HepG2 (cell line): ENCODE results near the gene CLIC3. TPM values are rescaled to one million over a fixed set of nuclear protein-coding genes. Genes with fewer than 3 reads are reported as not detected.
A peak's percentile ranks its signal among the peaks of the same experiment; 100 is the strongest.

ENCODE experiments used
- BRCA1 ChIP-seq: sonication (generic); formaldehyde crosslinking; IDR thresholded peaks from 2 replicates; pipeline ENCODE4 v1.4.0; 2020; ENCODE audit warnings: missing genetic modification reagents
- MED13 ChIP-seq: sonication (generic); formaldehyde crosslinking; IDR thresholded peaks from 2 replicates; pipeline ENCODE4 v1.5.0; 2020; ENCODE audit warnings: missing genetic modification reagents
- MXD1 ChIP-seq: sonication (generic); formaldehyde crosslinking; IDR thresholded peaks from 2 replicates; pipeline ENCODE4 v1.4.0; 2020; ENCODE audit warnings: mild to moderate bottlenecking, missing genetic modification reagents
- MZF1 ChIP-seq: sonication (generic); formaldehyde crosslinking; IDR thresholded peaks from 2 replicates; pipeline ENCODE4 v1.8.1; 2023; ENCODE audit warnings: mild to moderate bottlenecking, missing genetic modification reagents, borderline replicate concordance
- ZBTB33 ChIP-seq: sonication (generic); formaldehyde crosslinking; IDR thresholded peaks from 2 replicates; pipeline ENCODE4 v1.4.0; 2020; ENCODE audit warnings: missing genetic modification reagents
- ZNF317 ChIP-seq: sonication (generic); formaldehyde crosslinking; IDR thresholded peaks from 2 replicates; pipeline ENCODE4 v1.5.0; 2020; ENCODE audit warnings: mild to moderate bottlenecking, missing genetic modification reagents
- ZNF768 ChIP-seq: sonication (generic); formaldehyde crosslinking; IDR thresholded peaks from 2 replicates; pipeline ENCODE4 v1.4.0; 2020; ENCODE audit warnings: missing genetic modification reagents
- polyA plus RNA-seq, 8 experiments: library from polyadenylated mRNA; depleted of rRNA in 3 of 8; stranded (reverse) in 7 of 8; unstranded in 1 of 8; fragments of >200 nt; fragmentation: Illumina TruSeq in 4 of 8; extraction: Trizol in 4 of 8; gene quantifications; 2 replicates each; pipeline versions ENCODE4 v1.2.1 to v1.2.3, GENCODE V29; 2011 to 2016; ENCODE audit warnings: low read depth in 4 of 8, missing spikeins in 1 of 8, mixed read lengths in 1 of 8; ENCODE audit not compliant: insufficient read depth in 1 of 8
- total RNA-seq, 5 experiments: library from RNA; depleted of rRNA; stranded (reverse); fragments of >200 nt; fragmentation: Illumina TruSeq; extraction: Trizol; gene quantifications; 2 replicates each; pipeline ENCODE4 v1.2.3, GENCODE V29; 2016; ENCODE audit warnings: low read depth in 1 of 5
- TF ChIP-seq, protein P1 (sequence below): sonication (generic); formaldehyde crosslinking; IDR thresholded peaks from 2 replicates; pipeline ENCODE4 v1.4.0; 2020; ENCODE audit warnings: missing genetic modification reagents

CLIC3 gene
- total and polyA plus RNA-seq, 2 of the 13 experiments (the other 11 are each of a cell fraction or from before 2014, with no cell fraction given): 0.51 to 1.5 TPM

DNA sequence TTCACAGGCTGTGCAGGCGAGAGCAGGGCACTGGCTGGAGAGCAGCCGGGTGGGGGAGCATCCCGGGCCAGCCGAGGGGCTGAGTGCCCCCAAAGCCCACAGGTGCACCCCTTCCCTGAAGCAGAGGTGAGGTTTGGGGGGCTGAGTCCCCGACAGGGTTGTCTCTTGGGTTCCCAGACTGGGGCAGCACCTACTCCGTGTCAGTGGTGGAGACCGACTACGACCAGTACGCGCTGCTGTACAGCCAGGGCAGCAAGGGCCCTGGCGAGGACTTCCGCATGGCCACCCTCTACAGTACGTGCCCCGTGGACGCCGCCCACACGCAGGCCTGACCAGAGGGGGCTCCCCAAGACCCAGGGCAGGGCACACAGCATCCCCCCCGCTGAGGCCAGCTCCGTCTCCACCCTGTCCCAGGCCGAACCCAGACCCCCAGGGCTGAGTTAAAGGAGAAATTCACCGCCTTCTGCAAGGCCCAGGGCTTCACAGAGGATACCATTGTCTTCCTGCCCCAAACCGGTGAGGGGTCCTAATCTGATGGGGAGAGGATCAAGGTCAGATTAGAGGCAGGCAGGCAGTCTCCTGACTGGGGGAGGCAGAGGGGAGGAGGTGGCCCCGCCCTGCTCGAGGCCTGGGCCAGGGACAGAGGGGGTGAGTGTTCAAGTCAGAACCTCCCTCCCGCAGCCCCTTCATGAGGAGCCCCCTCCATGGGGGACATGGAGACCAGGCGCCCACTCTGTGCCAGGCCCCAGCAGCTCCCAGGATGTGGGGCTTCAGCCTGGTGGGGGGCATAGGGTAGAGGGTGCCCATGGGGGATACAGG lies 16.4 kb downstream of the CLIC3 start (continued):
- TF ChIP-seq ZBTB33 (CRISPR knock-in tag) (no peak), ZNF317 (CRISPR knock-in tag) (no peak), MED13 (CRISPR knock-in tag) (no peak), MZF1 (CRISPR knock-in tag) (no peak), ZNF768 (CRISPR knock-in tag) (peak; percentile 84; the same call in 1 of the 2 replicates), BRCA1 (no peak), MXD1 (CRISPR knock-in tag) (no peak)
- TF ChIP-seq, protein P1, sequence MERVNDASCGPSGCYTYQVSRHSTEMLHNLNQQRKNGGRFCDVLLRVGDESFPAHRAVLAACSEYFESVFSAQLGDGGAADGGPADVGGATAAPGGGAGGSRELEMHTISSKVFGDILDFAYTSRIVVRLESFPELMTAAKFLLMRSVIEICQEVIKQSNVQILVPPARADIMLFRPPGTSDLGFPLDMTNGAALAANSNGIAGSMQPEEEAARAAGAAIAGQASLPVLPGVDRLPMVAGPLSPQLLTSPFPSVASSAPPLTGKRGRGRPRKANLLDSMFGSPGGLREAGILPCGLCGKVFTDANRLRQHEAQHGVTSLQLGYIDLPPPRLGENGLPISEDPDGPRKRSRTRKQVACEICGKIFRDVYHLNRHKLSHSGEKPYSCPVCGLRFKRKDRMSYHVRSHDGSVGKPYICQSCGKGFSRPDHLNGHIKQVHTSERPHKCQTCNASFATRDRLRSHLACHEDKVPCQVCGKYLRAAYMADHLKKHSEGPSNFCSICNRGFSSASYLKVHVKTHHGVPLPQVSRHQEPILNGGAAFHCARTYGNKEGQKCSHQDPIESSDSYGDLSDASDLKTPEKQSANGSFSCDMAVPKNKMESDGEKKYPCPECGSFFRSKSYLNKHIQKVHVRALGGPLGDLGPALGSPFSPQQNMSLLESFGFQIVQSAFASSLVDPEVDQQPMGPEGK: peak; percentile 83
